Measurements from ENCODE around the gene IL25. TPM values are rescaled to one million over a fixed set of nuclear protein-coding genes. Genes with fewer than 3 reads are reported as not detected.

Gene IL25
- polyA plus RNA-seq, 1 donor (not counting 4 experiments of a cell fraction or from before 2014, with no cell fraction given), result not detected

GRCh38 chr14:23365036-23365731 is 7.4 kb upstream of the IL25 start, which contains the start of gene EFS:
Gene EFS (minus strand): TSS chr14:23365172. CDS start chr14:23365025, 147 bp downstream.
- Histone ChIP-seq H3K36me3 (ENCODE audit: control insufficient read depth in 2 of 2, extremely low read depth in 1 of 2, insufficient read depth in 2 of 2, low read length in 2 of 2) (no peaks in the 10 kb centered on the region), H2AFZ (ENCODE audit: control insufficient read depth, low read length) (peak within 1 kb of the TSS; percentile 75), H3K79me2 (ENCODE audit: control insufficient read depth, insufficient read depth, low read length) (no peaks in the 10 kb centered on the region), H3K4me3 (ENCODE audit: control insufficient read depth in 2 of 3, extremely low read depth in 1 of 3, insufficient read depth in 2 of 3, low read depth in 1 of 3, low read length in 3 of 3) (peak within 1 kb of the TSS; percentile 32 to 60 (median 54)), H3K27me3 (ENCODE audit: control insufficient read depth, extremely low read depth, insufficient read depth, low read length) (no peaks in the 10 kb centered on the region), H4K20me1 (ENCODE audit: control insufficient read depth, extremely low read depth, insufficient read depth, low read length) (no peaks in the 10 kb centered on the region), H3K9me3 (ENCODE audit: control insufficient read depth, low read depth, low read length) (no peaks in the 10 kb centered on the region), H3K27ac (ENCODE audit: control insufficient read depth, insufficient read depth, low read length) (peak within 1 kb of the TSS; percentile 39), H3K4me1 (ENCODE audit: control insufficient read depth, extremely low read depth, insufficient read depth, low read length) (peaks cover 21% of the 10 kb centered on the region), H3K9ac (ENCODE audit: control insufficient read depth, extremely low read depth, insufficient read depth, low read length) (peak within 1 kb of the TSS; percentile 68), H3K9me1 (ENCODE audit: control insufficient read depth, extremely low read depth, insufficient read depth, low read length) (no peaks in the 10 kb centered on the region), H3K4me2 (ENCODE audit: control insufficient read depth, extremely low read depth, insufficient read depth, low read depth, low read length) (peak within 1 kb of the TSS; percentile 75)
- DNase-seq (ENCODE audit: low read depth, low spot score), result no peak
- no peak for TF ChIP-seq EZH2 (IDR thresholded peaks at IDR 0.05; ENCODE audit: low read length)
- no peak for TF ChIP-seq CTCF (optimal IDR thresholded peaks at IDR 0.05 in 1 of 3, IDR thresholded peaks at IDR 0.05 in 1 of 3, conservative IDR thresholded peaks at IDR 0.05 in 1 of 3; ENCODE audit: extremely low read depth in 1 of 3, insufficient read depth in 2 of 3, low read length in 3 of 3)
- dilution Hi-C loops (cut with MboI; ENCODE audit: extremely low pct_ligation_motif_present, low sequenced_read_pairs), result no loop called here
- no peak for FAIRE-seq

- dilution Hi-C loops (cut with MboI; ENCODE audit: extremely low pct_ligation_motif_present, low sequenced_read_pairs), result no loop called here
- no peaks in the 10 kb centered on the region for H3K27me3 ChIP-seq (ENCODE audit: control insufficient read depth, extremely low read depth, insufficient read depth, low read length)
- peak overlapping the region; percentile 68 for H3K9ac ChIP-seq (ENCODE audit: control insufficient read depth, extremely low read depth, insufficient read depth, low read length)
- peak overlapping the region; percentile 75 for H2AFZ ChIP-seq (ENCODE audit: control insufficient read depth, low read length)
- peak overlapping the region; percentile 19 to 60 (median 54) for H3K4me3 ChIP-seq (ENCODE audit: control insufficient read depth in 2 of 3, extremely low read depth in 1 of 3, insufficient read depth in 2 of 3, low read depth in 1 of 3, low read length in 3 of 3)
- no peaks in the 10 kb centered on the region for H3K9me1 ChIP-seq (ENCODE audit: control insufficient read depth, extremely low read depth, insufficient read depth, low read length)
- no peaks in the 10 kb centered on the region for H3K36me3 ChIP-seq (ENCODE audit: control insufficient read depth in 2 of 2, extremely low read depth in 1 of 2, insufficient read depth in 2 of 2, low read length in 2 of 2)
- no peak for DNase-seq (ENCODE audit: low read depth, low spot score)
- H3K4me1 ChIP-seq (ENCODE audit: control insufficient read depth, extremely low read depth, insufficient read depth, low read length), result peaks cover 21% of the 10 kb centered on the region
- FAIRE-seq, result no peak
- no peaks in the 10 kb centered on the region for H4K20me1 ChIP-seq (ENCODE audit: control insufficient read depth, extremely low read depth, insufficient read depth, low read length)
- peak overlapping the region; percentile 75 for H3K4me2 ChIP-seq (ENCODE audit: control insufficient read depth, extremely low read depth, insufficient read depth, low read depth, low read length)
- H3K27ac ChIP-seq (ENCODE audit: control insufficient read depth, insufficient read depth, low read length), result peak overlapping the region; percentile 39
- H3K9me3 ChIP-seq (ENCODE audit: control insufficient read depth, low read depth, low read length), result no peaks in the 10 kb centered on the region
- no peaks in the 10 kb centered on the region for H3K79me2 ChIP-seq (ENCODE audit: control insufficient read depth, insufficient read depth, low read length)
- no peak for TF ChIP-seq CTCF (optimal IDR thresholded peaks at IDR 0.05 in 1 of 3, IDR thresholded peaks at IDR 0.05 in 1 of 3, conservative IDR thresholded peaks at IDR 0.05 in 1 of 3; ENCODE audit: extremely low read depth in 1 of 3, insufficient read depth in 2 of 3, low read length in 3 of 3)
- no peak for TF ChIP-seq EZH2 (IDR thresholded peaks at IDR 0.05; ENCODE audit: low read length)
Measured at GRCh38 chr14:23365732-23366425, 6.7 kb upstream of the IL25 start.
